NT2/D1 (cell line): ENCODE measurements around the gene LHX3.

ENCODE experiments used
- YY1 ChIP-seq: IDR thresholded peaks from 2 replicates; pipeline ENCODE4 v1.6.1; 2011; ENCODE audit not compliant: insufficient read length, insufficient read depth
- ZNF274 ChIP-seq: IDR thresholded peaks from 2 replicates; pipeline ENCODE4 v1.6.1; 2011; ENCODE audit warnings: mild to moderate bottlenecking, low read depth, low read length

GRCh38 chr9:136155576-136155975 is 49.4 kb downstream of the LHX3 start:
- TF ChIP-seq YY1: no peak
- TF ChIP-seq ZNF274: no peak
